Measurements from ENCODE around the gene OR7G1.

DNA sequence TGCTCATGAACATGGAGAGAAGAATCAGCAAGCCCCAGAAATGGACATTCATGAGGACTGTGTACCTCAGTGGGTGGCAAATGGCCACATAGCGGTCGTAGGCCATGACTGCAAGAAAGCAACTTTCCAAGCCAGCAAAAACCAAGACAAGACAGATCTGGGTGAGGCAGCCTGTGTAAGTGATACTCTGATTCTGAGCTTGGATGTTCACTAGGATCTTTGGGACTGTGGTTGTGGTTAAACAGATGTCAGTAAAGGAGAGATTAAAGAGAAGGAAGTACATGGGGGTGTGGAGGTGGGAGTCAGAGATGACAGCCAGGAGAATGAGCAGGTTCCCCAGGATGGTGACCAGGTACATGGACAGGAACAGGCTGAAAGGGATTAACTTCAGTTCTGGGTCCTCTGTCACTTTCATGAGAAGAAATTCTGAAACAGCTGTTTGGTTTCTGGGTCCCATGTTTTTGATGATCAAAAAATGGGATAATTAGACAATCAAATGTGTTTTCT is at the start of gene OR7G1:
- TF ChIP-seq, protein P1, sequence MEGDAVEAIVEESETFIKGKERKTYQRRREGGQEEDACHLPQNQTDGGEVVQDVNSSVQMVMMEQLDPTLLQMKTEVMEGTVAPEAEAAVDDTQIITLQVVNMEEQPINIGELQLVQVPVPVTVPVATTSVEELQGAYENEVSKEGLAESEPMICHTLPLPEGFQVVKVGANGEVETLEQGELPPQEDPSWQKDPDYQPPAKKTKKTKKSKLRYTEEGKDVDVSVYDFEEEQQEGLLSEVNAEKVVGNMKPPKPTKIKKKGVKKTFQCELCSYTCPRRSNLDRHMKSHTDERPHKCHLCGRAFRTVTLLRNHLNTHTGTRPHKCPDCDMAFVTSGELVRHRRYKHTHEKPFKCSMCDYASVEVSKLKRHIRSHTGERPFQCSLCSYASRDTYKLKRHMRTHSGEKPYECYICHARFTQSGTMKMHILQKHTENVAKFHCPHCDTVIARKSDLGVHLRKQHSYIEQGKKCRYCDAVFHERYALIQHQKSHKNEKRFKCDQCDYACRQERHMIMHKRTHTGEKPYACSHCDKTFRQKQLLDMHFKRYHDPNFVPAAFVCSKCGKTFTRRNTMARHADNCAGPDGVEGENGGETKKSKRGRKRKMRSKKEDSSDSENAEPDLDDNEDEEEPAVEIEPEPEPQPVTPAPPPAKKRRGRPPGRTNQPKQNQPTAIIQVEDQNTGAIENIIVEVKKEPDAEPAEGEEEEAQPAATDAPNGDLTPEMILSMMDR (IDR thresholded peaks at IDR 0.05; ENCODE audit: poor library complexity): no peak
- TF ChIP-seq EZH2 (IDR thresholded peaks at IDR 0.05; ENCODE audit: borderline replicate concordance): no peak

Data from hepatocyte (in vitro differentiated cells).